GM12875 (cell line): ENCODE results near the gene MIPOL1.

Experiments
- H3K4me3 ChIP-seq: one replicate; pipeline ENCODE4 v1.5.1; 2011; ENCODE audit warnings: low read depth, low read length, control low read depth
- CTCF ChIP-seq: IDR thresholded peaks from 2 replicates; pipeline ENCODE4 v1.5.1; 2011; ENCODE audit warnings: low read depth, mild to moderate bottlenecking, control low read depth, inconsistent platforms, low read length, moderate library complexity, borderline replicate concordance; ENCODE audit not compliant: insufficient read depth

The MIPOL1 gene

GRCh38 chr14:37482428-37482827, 284.7 kb downstream of the MIPOL1 start:
- no peak for TF ChIP-seq CTCF
- H3K4me3 ChIP-seq = no peak overlapping the region

- TF ChIP-seq CTCF = no peak
These were observed 285.9 kb downstream of the MIPOL1 start for GRCh38 chr14:37483672-37484071.

GRCh38 chr14:37490607-37491006, 292.9 kb downstream of the MIPOL1 start:
- H3K4me3 ChIP-seq = no peak overlapping the region
- no peak for TF ChIP-seq CTCF

More at GRCh38 chr14:37483672-37484071, 285.9 kb downstream of the MIPOL1 start:
- H3K4me3 ChIP-seq = no peak overlapping the region

GRCh38 chr14:37491076-37491475, 293.3 kb downstream of the MIPOL1 start:
- no peak for TF ChIP-seq CTCF
- no peak overlapping the region for H3K4me3 ChIP-seq

- no peak overlapping the region for H3K4me3 ChIP-seq
- TF ChIP-seq CTCF = no peak
These were observed 295.9 kb downstream of the MIPOL1 start for GRCh38 chr14:37493606-37494005.

GRCh38 chr14:37497422-37497821, 299.7 kb downstream of the MIPOL1 start:
- TF ChIP-seq CTCF = no peak
- no peak overlapping the region for H3K4me3 ChIP-seq

- H3K4me3 ChIP-seq = no peak overlapping the region
- no peak for TF ChIP-seq CTCF
These were observed 304.1 kb downstream of the MIPOL1 start for GRCh38 chr14:37501877-37502276.
